Measurements from ENCODE around the gene PRKAB2.
"Not testable (repeated sequence)": the region's sequence is repeated elsewhere in the genome, so short reads cannot be mapped to it uniquely, and the experiment has no call there.

Gene PRKAB2

GRCh38 chr1:147167365-147167764 is 4.9 kb downstream of the PRKAB2 start:
- no peak for TF ChIP-seq CTCF (IDR thresholded peaks at IDR 0.05; ENCODE audit: low read depth, low read length, missing control alignments)
- no peak overlapping the region for H3K4me3 ChIP-seq (replicated peaks; ENCODE audit: low read depth, low read length)
- DNase-seq (ENCODE audit: extremely low read depth, low read depth), result peak; percentile 82

- H3K4me3 ChIP-seq (replicated peaks; ENCODE audit: low read depth, low read length), result no peak overlapping the region
- no peak for TF ChIP-seq CTCF (IDR thresholded peaks at IDR 0.05; ENCODE audit: low read depth, low read length, missing control alignments)
- no peak for DNase-seq (ENCODE audit: extremely low read depth, low read depth)
These were observed 9.3 kb downstream of the PRKAB2 start for GRCh38 chr1:147163019-147163418.

GRCh38 chr1:147162093-147162492 is 10.2 kb downstream of the PRKAB2 start:
- no peak for DNase-seq (ENCODE audit: extremely low read depth, low read depth)
- H3K4me3 ChIP-seq (replicated peaks; ENCODE audit: low read depth, low read length), result no peak overlapping the region
- no peak for TF ChIP-seq CTCF (IDR thresholded peaks at IDR 0.05; ENCODE audit: low read depth, low read length, missing control alignments)

GRCh38 chr1:147157116-147157515 is 15.2 kb downstream of the PRKAB2 start:
- not testable (repeated sequence) for DNase-seq (ENCODE audit: extremely low read depth, low read depth); H3K4me3 ChIP-seq (replicated peaks; ENCODE audit: low read depth, low read length)

- no peak for DNase-seq (ENCODE audit: extremely low read depth, low read depth)
These were observed 15.6 kb downstream of the PRKAB2 start for GRCh38 chr1:147156642-147157041.

DNA sequence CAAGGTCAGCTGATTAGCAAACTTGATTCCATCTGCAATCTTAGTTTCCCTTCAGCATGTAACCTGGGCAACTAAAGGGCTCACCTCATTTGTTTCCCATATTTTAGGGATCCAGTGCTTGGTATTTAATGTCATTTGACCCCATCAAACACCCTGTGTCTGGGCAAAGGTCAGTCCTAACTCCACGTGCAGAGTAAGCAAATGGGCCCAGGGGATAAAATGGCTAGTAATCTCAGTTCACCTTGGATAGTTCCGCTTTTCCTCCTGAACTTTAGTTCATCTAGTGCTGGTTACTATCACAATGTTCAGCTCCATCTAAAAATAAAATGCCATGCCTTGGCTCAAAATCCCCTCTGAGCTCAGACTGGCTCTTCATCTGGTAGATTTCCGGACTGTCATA is 19.5 kb downstream of the PRKAB2 start:
- no peak for DNase-seq (ENCODE audit: extremely low read depth, low read depth)
- TF ChIP-seq CTCF (IDR thresholded peaks at IDR 0.05; ENCODE audit: low read depth, low read length, missing control alignments), result no peak
- H3K4me3 ChIP-seq (replicated peaks; ENCODE audit: low read depth, low read length), result no peak overlapping the region

More at GRCh38 chr1:147156642-147157041, 15.6 kb downstream of the PRKAB2 start:
- H3K4me3 ChIP-seq (replicated peaks; ENCODE audit: low read depth, low read length), result no peak overlapping the region
- TF ChIP-seq CTCF (IDR thresholded peaks at IDR 0.05; ENCODE audit: low read depth, low read length, missing control alignments), result no peak

DNA sequence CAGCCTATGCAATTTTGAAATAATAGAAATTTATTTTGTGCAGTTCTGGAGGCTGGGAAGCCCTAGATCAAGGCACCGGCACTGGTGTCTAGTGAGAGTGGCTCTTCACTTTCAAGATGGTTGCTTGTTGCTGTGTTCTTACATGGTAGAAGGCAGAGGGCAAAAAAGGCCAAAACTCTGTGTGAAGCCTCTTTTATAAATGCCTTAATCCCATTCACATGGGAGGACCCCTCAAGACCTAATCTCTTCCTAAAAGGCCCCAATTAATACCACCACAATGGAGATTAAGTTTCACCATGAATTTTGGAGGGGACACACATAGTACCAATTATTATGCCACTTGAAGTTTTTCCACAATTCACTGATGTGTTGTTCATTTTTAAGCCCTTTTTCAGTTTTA is 21.0 kb downstream of the PRKAB2 start:
- no peak for TF ChIP-seq CTCF (IDR thresholded peaks at IDR 0.05; ENCODE audit: low read depth, low read length, missing control alignments)
- no peak overlapping the region for H3K4me3 ChIP-seq (replicated peaks; ENCODE audit: low read depth, low read length)
- no peak for DNase-seq (ENCODE audit: extremely low read depth, low read depth)

Measured in HFF-Myc (cell line).